ENCODE measurements around the gene CRAMP1.
A peak's percentile ranks its signal among the peaks of the same experiment; 100 is the strongest.

Gene CRAMP1

DNA sequence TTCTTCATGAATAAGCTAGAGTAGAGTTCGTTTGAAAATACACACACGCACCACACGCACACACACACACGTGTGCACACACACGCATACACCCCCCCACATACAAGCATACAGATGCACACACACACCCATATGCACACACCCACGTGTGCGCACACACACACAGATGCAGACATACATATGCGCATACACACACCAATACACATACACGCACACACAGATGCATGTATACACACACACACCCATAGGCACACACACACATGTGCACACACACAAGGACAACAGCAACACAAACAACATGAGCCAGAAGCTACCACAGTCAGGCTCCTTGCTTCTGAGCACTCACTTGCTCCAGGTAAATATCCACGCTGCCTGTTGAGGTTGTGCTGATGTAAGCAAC is 5.4 kb upstream of the CRAMP1 start:
- in situ Hi-C loops (cut with HindIII; ENCODE audit: low pct_unique_long_range_greater_than_20kb, low sequenced_read_pairs): no loop called here
- no peak for TF ChIP-seq JUND (IDR thresholded peaks at IDR 0.05; ENCODE audit: low read depth)
- DNase-seq (ENCODE audit: low read depth in 1 of 2, low spot score in 1 of 2): no peak

DNA sequence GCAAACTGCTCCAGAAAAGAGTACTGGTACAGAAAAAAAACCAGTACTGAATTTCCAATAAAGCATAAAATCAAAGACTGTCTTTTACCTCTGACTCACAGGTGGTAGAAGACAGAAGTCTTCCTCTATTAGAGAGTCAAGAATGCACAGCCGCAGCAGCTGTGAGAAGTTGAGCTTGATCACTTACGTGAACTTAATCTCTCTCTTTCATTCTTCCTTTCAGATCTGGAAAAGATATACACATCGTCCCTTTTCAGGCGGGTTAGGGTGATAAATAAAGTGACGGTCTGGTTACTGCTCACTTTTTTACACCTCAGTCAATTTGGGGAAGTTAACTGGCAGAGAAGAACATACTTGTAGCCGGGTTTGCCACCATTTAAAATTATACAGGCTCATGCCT is 4.2 kb upstream of the CRAMP1 start:
- TF ChIP-seq JUND (IDR thresholded peaks at IDR 0.05; ENCODE audit: low read depth): no peak
- DNase-seq (ENCODE audit: low read depth in 1 of 2, low spot score in 1 of 2): no peak
- in situ Hi-C loops (cut with HindIII; ENCODE audit: low pct_unique_long_range_greater_than_20kb, low sequenced_read_pairs): no loop called here

DNA sequence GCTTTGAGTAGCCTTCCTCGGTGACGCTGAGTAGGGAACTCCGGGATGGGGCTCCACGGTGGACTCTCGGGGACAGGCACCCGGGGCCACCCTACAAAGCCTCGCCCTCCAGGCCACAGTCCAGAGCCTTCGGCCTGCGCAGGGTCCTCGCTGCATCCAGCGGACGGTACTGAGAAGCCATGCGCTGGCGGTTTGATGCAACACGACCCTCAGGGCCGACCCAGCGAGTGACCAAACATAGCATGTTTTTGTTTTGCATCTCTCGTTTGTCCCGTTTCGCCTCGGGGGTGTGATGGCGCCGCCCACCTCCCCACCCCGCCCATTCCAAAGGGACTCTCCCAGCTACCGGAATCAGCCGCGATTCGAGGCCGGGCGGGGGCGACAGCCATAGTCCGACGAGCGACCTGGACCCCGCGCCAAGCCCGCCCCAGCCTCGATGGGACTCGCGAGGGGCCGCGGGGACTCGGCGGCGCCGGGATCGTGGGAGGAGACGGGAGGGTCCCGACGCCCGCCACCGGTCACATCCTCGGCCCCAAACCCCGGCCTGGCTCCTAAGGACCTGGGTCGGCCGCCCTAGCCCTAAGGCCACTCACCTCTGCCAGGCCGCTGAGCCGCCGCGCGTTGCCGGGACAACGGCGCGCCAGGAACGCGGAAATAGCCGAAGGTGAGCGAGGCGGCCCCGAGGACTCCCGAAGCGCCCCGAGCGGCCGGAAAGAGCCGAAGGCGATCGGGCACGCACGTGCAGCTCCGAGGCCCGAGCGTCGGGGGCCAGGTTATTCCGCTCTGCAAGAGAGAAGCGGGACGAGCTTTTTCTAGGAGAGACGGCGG is 1.9 kb upstream of the CRAMP1 start:
- peak; percentile 93 to 94 for DNase-seq (ENCODE audit: low read depth in 1 of 2, low spot score in 1 of 2)
- in situ Hi-C loops (cut with HindIII; ENCODE audit: low pct_unique_long_range_greater_than_20kb, low sequenced_read_pairs): no loop called here
- no peak for TF ChIP-seq JUND (IDR thresholded peaks at IDR 0.05; ENCODE audit: low read depth)

DNA sequence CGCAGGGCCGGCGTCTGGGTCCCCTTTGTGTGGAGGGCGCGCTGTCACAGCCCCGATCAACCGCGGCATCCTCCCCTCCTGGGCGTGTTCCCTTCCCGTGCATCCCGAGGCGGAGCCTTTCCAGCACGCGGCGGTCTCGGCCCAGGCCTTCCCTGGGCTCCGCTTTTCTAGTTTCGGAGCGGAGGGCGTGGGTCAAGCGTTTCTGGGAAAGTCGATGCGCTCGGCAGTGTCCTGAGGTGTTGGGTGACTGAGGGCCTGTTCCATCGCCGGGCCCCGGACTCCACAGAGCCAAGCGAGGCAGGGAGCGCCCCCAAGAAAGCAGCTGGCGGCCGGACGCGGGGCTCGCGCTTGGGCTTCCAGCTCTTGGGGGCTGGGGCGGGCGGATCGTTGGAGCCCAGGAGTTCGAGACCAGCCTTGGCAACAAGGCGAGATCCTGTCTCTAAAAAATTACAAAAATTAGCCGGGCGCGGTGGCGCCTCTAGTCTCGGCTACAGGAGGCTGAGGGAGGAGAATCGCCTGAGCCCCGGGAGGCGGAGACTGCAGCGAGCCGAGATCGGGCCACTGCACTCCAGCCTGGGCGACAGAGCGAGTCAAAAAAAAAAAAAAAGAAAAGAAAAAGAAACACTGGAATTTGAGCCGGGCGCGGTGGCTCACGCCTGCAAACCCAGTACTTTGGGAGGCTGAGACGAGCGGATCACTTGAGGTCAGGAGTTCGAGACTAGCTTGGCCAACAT is 1.1 kb upstream of the CRAMP1 start:
- DNase-seq (ENCODE audit: low read depth in 1 of 2, low spot score in 1 of 2): peak in 1 of 2 experiments; percentile 14
- in situ Hi-C loops (cut with HindIII; ENCODE audit: low pct_unique_long_range_greater_than_20kb, low sequenced_read_pairs): no loop called here
- no peak for TF ChIP-seq JUND (IDR thresholded peaks at IDR 0.05; ENCODE audit: low read depth)

DNA sequence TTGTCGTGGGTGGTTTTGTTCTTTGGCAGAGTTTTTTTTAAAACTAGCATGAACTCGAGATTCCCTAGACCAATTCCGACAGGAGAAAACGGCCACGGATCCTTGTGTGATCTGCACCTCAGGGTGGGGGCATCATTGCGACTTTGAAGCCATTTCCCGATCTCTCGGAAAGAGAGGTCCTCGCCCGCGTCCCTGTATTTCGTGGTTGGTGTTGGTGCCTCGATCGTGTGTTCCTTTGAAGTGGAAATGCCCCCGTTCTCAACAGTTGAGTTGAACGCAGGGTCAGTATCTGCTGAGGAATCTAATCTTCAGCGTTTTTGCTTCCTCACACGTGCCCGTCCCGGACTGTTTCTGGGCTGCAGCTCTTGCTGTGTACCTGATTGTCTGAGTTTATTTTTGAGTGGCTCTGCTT is 1.1 kb downstream of the CRAMP1 start:
- no peak for TF ChIP-seq JUND (IDR thresholded peaks at IDR 0.05; ENCODE audit: low read depth)
- DNase-seq (ENCODE audit: low read depth in 1 of 2, low spot score in 1 of 2): peak in 1 of 2 experiments; percentile 31
- in situ Hi-C loops (cut with HindIII; ENCODE audit: low pct_unique_long_range_greater_than_20kb, low sequenced_read_pairs): no loop called here

DNA sequence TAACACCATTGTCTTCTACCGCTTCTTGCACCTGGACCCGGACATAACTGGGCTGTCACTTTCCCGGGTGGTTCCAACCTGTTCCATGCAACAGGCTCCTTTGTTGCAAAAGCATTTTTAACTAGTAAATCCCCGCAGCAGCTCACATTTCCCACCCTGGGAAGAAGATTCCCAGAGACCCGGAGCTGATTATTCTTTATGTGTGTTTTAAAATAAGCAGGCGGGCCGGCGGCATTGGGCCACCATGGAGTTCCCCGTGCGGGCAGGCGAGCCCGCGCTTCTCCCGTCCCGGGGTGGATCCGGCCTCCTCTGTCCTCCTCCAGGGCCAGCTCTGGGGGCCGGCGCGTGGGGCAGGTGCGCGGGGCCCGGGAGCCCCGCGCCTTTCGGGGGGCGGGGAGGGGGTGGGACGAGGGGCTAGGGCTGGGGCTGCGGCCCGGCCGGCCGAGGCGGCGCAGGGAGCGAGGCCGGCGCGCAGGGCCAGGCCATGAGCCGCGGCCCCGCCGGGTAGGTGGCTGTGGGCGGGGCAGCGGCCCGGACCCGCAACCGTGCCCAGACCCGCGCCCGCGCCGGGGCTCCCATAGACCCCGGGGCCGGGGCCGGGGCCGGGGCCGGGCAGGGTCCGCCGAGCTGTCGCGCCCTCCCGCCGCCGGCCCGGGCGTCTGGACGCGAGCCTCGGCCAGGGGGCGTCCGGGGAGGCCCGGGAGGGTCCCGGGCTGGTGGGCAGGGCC is 1.7 kb downstream of the CRAMP1 start:
- in situ Hi-C loops (cut with HindIII; ENCODE audit: low pct_unique_long_range_greater_than_20kb, low sequenced_read_pairs): no loop called here
- DNase-seq (ENCODE audit: low read depth in 1 of 2, low spot score in 1 of 2): peak; percentile 7 to 37
- no peak for TF ChIP-seq JUND (IDR thresholded peaks at IDR 0.05; ENCODE audit: low read depth)

DNA sequence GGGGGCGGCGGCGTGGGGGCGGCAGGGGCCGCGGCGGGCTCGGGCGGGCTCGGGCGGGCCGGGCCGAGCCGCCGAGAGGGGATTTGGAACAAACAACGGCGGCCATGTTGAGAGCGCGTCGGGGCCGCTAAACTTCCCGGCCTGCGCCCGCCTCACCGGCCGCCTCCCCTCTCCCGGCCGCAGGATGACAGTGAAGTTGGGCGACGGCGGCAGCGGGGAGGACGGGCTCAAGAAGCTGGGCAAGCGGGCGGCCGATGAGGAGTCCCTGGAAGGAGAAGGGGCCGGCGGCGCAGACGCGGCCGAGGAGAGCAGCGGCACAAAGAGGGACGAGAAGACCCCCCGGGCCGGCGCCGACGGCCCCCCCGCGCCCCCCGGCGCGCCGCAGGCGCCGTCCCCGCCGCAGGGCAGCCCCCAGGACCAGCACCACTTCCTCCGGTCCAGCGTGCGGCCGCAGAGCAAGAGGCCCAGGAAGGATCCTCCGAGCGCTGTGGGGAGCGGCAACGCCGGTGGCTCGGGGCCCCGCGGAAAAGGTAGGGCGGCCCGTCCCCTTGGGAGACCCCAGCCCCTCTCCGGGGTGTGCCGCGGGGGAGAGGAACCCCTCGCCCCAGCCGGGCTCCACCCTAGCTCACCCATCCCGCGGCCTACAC is 2.4 kb downstream of the CRAMP1 start:
- in situ Hi-C loops (cut with HindIII; ENCODE audit: low pct_unique_long_range_greater_than_20kb, low sequenced_read_pairs): no loop called here
- peak; percentile 34 to 73 for DNase-seq (ENCODE audit: low read depth in 1 of 2, low spot score in 1 of 2)
- TF ChIP-seq JUND (IDR thresholded peaks at IDR 0.05; ENCODE audit: low read depth): no peak

DNA sequence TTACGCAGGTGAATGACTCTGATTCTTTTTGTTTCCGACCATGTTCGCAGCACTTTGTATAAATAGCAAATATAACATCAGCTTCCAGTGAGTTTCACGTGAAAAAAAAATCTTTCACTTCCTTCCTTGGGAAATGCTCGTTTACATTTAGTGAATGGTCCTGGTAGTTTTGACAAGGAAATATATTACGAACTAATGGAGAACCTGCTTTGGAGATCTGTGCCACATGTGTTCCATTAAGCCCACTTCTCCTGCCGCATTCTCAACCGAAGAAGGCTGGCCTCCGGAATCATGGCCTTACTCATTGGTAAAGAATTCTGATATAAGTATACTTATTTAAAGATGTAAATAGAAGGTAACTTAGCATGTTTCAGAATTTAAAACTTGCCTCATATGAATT is 3.6 kb downstream of the CRAMP1 start:
- no peak for TF ChIP-seq JUND (IDR thresholded peaks at IDR 0.05; ENCODE audit: low read depth)
- DNase-seq (ENCODE audit: low read depth in 1 of 2, low spot score in 1 of 2): no peak
- in situ Hi-C loops (cut with HindIII; ENCODE audit: low pct_unique_long_range_greater_than_20kb, low sequenced_read_pairs): no loop called here

DNA sequence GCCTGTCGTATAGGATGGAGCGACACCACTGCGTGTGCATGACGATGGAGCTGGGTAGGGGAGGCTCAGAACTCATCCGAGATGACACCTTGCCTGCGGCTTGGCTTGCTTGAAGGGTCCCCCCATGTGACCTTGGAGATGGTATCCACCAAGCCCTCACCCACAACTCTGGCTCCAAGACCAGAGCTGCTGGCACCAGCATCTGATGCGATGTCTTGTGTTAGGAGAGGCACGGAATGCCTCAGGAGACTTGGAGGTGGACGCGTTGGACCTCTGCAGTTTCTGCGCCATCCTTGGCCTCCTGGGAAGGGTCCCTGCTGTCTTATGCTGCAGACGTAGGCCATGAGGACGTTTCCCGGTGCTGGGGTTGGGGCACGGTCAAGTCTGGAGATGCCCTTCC is 7.8 kb downstream of the CRAMP1 start:
- no peak for TF ChIP-seq JUND (IDR thresholded peaks at IDR 0.05; ENCODE audit: low read depth)
- in situ Hi-C loops (cut with HindIII; ENCODE audit: low pct_unique_long_range_greater_than_20kb, low sequenced_read_pairs): no loop called here
- DNase-seq (ENCODE audit: low read depth in 1 of 2, low spot score in 1 of 2): no peak

DNA sequence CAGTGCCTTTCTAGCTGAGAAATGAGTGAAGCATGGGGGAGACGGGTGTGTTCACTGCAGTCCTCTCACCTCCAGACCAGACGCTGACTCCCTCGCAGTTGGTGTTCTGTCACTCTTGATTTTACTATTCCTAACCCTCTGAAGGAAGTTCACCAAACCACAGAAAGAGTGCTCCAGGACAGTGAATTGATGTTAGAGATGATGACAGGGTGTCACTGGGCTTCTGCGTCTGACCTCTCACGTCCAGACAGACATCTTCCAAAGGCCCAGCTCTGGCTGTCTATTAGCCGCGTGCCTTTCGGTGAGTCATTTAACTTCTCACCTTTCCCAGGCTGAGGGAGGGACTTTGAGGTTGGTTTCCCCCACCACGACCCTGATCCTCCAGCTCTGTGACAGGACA is 8.2 kb downstream of the CRAMP1 start:
- in situ Hi-C loops (cut with HindIII; ENCODE audit: low pct_unique_long_range_greater_than_20kb, low sequenced_read_pairs): no loop called here
- DNase-seq (ENCODE audit: low read depth in 1 of 2, low spot score in 1 of 2): no peak

DNA sequence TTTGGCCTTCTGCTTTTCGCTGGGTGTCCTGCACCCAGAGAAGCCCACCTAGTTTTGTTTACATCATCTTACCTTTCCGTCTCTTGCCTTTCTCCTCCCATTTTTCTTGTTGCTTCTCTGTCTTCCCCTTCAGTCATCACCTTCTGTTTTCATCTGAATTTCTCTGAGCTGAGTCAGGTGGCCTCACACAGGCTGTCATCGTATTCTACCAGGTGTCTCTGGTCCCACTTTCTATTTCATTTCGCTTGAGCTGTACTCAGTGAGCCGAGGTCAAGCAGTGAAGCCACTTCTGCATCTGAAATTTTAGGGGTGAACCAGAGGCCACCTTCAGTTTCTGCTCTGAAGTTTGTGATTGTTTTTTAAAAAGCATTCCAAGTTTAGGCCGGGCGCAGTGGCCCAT is 9.7 kb downstream of the CRAMP1 start:
- no peak for DNase-seq (ENCODE audit: low read depth in 1 of 2, low spot score in 1 of 2)
- no peak for TF ChIP-seq JUND (IDR thresholded peaks at IDR 0.05; ENCODE audit: low read depth)
- in situ Hi-C loops (cut with HindIII; ENCODE audit: low pct_unique_long_range_greater_than_20kb, low sequenced_read_pairs): no loop called here

More for the DNA sequence above, 8.2 kb downstream of the CRAMP1 start:
- TF ChIP-seq JUND (IDR thresholded peaks at IDR 0.05; ENCODE audit: low read depth): no peak

DNA sequence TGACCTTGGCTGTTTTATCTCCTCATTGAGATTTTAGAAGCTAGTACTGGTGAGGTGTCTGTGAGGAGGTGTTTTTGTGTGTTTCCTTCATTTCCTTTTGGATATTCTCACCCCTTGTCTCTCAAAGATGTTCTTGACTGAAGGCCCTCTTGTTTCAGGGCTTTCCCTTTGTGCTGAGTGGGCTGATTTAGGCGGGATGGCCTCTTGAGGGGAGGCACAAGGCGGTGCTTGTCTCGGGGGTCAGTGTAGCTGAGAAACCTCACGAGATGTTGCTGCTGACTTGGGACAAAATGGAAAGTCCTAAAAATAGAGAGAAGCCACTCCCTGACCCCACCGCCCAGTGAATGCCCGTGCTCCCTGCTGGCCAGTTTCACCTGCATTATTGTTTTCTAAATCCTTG is 14.2 kb downstream of the CRAMP1 start:
- in situ Hi-C loops (cut with HindIII; ENCODE audit: low pct_unique_long_range_greater_than_20kb, low sequenced_read_pairs): no loop called here
- DNase-seq (ENCODE audit: low read depth in 1 of 2, low spot score in 1 of 2): no peak
- no peak for TF ChIP-seq JUND (IDR thresholded peaks at IDR 0.05; ENCODE audit: low read depth)

All from T47D (cell line).